ENCODE results near the gene SV2B.

SV2B gene

DNA sequence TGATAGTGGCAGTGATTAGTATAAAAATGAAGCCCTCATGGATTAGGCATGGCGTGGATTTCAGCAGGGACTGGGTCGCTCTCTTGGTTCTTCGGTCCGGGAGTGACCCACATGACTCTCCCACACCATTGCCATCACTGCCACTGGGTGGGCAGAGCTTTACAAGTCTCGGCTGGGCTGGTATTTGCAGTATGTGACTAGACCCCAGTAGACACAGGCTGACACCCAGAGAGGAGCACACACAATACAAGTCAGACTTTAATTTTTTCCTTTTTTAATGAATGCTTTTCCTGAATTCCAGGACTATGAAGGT lies 1.5 kb downstream of the SV2B start:
- in situ Hi-C loops (cut with MboI; ENCODE audit: low sequenced_read_pairs), result no loop called here

DNA sequence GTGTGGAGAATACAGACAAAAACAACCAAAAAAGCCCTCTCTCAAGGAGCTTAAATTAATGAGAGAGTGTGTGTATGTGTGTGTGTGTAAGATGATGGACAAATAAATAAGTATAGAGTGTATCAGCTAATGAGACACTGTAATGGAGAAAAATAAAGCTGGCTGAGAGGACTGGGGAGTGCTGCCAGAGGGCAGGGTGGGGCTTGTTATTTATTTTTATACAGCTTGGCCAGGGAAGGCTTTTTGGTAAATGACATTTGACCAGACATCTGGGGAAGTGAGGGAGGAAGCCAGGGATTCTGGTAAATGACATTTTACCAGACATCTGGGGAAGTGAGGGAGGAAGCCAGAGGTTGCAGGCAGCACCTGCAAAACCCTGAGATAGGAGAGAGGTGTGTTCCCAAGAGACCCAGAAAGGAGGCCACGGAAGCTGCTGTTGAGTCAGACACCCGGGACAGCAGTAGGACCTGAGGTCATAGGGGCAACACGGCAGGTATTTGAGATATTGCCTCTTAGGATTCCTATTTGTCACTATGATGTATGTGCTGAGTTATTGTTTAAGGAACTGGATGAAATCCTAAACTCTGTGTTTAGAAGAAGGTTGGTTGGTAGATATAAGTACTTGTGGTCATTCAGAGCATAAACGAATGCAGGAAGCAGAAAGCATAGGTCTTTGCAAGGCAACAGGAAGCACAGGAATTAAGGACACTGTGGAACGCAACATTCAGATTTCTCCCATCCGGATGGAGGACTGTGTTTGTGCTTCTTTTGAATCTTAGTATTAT lies 2.7 kb downstream of the SV2B start:
- in situ Hi-C loops (cut with MboI; ENCODE audit: low sequenced_read_pairs), result no loop called here

DNA sequence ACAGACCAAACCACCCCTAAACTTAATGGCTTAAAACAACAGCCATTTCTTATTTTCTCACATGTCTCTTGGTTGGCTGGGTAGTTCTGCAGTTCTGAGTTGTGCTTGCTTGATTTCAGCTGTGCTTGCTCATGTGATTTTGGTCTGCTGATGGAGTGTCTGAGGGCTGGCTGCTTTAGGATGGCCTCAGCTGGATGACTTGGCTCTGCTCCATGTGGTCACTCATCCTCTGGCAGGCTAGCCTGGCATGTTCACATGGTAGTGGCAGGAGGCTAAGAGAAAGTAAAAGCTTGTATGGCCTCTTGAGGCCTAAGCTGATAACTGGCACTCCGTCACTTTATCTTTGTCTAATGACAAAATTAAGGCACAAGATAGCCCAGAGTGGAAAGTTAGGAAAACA lies 4.1 kb downstream of the SV2B start:
- in situ Hi-C loops (cut with MboI; ENCODE audit: low sequenced_read_pairs), result no loop called here

DNA sequence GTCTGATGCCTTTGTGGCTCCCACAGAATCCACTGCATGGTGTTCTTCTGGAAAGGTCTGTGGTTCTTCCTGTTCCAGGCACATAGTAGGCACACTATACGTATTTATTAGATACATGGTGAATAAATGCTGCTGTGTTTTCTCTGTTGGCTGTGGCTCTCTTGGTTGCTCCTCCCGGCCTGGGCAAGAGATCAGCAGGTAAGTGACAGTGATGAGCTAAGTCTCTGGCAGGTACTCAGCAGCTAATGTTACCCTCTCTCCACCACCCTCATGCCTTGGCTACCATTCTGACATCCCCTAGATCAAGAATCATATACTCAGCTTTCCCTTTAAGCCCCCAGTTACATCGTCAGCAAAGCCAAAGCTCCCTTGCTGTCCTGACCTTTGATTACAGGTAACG lies 8.4 kb downstream of the SV2B start:
- in situ Hi-C loops (cut with MboI; ENCODE audit: low sequenced_read_pairs), result no loop called here

DNA sequence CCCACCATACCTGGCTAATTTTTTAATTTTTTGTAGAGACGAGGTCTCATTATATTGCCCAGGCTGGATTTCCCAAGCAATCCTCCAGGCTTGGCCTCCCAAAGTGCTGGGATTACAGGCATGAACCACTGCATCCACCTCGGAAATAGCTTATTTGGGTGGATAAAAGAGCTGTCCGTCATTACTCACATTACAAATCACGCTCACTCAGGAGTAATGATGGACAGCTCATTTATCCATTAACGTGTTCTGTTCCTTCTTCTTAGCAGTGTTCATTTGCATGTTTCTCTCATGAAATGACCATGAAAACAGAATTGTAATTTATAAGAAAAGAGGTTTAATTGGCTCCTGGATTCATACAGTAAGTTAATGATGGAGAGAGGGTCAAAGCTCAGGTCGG lies 9.8 kb downstream of the SV2B start:
- in situ Hi-C loops (cut with MboI; ENCODE audit: low sequenced_read_pairs), result no loop called here

DNA sequence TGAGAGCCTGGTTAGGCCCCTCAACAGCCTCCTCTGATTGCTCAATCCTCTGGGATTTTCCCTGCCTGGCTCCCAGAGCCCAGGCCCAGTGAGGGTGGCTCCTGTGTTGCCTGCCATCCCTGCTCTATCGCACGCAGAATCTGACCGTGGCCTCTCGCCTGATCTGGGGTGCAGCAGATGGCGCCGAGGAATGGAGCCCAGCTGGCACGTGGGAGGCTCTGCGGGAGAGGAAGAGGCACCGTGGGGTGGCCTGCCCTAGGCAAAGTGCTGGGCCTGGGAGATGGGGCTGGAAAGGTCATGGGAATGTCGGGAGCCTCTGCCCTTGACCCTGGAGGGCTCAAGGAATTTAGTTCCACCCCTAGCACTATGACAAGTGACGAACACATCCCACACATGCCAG lies 10.3 kb downstream of the SV2B start:
- in situ Hi-C loops (cut with MboI; ENCODE audit: low sequenced_read_pairs), result no loop called here

DNA sequence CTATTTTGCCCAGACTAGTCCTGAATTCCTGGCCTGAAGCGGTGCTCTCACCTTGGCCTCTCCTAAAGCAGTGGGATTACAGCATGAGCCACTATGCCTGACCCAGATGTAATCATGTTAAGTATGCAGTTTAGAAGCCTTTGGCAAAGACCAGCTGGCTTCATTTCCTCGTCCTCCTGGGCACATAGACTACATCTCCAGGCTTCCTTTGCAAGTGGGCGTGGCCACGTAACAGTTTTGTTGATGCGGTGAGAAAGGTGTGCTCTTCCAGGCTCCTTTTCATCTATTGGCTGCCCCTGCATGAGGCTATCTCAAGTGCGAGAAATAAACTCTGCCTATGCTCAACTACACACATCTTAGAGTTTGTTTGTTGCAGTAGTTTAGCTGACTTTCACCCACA lies 13.0 kb downstream of the SV2B start:
- in situ Hi-C loops (cut with MboI; ENCODE audit: low sequenced_read_pairs), result no loop called here

DNA sequence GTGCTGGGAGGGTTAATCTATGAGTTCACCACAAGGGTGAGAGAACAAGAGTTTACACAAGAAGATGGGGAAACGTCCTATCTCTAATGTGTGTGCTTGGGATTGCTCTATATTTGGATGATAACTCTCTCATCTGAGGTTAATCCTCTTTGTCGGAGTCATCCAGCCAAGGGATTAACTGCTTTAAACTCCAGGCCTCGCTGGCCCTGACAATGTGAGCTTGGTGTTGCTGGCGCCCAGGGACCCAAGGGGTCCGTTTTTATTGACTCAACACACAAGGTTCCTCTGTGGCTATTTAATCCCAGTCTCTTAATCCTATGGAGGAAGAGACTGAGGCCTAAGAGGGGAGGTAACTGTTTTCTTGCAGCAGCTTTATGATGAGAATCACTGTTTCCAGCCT lies 14.2 kb downstream of the SV2B start:
- in situ Hi-C loops (cut with MboI; ENCODE audit: low sequenced_read_pairs), result no loop called here

DNA sequence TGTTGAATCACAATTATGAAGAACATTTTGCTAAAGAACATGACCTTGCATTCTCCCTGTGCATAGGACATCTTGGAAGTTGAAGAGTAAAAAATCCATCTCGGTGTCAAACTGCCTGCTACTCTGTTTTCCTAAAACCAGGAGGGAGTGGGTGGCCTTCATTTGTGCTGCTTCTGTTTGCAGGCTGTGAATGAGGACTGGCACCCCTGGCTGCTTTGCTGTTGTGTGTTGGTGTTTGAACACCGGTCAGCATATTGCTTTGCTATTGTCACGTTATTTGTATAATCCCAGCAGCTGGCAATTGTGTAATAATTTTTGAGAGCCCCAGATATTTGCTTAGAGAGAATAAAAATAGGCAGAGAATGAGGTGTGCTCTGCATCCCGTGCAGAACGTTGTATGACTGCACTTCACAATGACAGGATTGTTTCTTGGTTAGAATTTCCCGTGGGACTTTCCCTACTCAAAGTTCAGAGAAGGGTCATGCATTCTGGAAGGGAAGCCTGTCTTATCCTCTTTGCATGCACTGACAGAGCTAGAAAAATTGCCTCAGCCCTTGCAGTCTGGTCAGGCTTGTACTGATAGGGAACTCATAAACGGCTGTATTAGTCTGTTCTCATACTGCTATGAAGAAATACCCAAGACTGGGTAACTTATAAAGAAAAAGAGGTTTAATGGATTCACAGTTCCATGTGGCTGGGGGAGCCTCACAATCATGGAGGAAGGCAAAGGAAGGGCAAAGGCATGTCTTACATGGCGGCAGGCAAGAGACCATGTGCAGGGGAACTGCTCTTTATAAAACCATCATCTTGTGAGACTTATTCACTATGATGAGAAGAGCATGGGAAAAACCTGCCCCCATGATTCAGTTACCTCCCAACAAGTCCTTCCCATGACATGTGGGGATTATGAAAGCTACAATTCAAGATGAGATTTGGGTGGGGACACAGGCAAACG lies 16.3 kb downstream of the SV2B start:
- in situ Hi-C loops (cut with MboI; ENCODE audit: low sequenced_read_pairs), result no loop called here

DNA sequence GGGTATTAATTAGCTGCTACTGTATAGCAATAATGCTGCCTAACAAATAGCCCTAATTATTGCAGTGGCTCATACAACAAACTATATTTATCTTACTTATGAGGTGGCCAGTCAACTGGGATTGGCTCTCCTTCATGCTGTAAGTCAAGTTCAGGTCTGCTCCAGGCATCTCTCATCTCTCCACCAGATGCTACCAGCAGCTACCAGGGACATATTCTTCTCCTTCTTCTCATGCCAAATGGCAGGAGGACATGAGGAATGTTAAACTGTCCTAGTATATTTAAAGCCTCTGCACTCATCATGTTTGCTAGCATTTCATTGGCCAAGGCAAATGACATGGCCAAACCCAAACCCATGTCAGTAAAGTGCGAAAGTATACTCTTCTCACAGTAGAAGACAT lies 17.3 kb downstream of the SV2B start:
- in situ Hi-C loops (cut with MboI; ENCODE audit: low sequenced_read_pairs), result no loop called here

DNA sequence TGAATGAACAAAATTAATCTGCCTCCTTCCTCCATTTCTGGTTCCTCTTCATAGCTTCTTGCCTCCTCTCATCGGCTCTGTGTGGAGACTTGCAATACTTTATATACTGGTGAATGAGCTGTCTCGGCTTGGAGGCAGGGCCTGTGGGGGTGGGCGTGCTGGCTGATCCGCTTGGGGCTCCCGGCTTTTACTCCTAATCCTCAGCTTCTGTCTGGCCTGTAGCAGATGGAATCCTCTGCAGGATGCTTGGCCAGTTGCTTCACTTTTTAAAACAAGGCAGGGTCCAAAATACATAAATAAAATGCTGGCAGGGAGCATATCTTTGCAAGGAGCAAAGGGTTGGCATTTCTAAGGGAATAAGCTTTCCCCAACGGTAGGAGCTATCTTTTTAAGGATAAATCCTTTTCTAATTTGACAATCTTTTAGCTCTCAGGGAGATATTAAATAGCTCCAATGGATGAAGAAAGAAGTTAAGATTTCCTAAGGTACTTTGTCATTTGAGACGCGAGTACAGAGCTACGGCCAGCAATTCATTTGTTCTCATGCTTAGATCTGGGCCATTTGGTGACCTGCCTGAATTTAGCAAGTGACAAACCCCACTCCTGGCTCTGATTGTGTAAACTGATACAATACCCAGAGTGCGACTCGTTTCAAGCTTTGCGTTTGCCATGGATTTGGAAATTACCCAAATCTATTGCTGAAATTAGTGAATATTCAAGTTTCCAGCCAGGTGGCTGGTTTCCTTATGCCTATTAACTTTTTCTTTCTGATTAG lies 18.9 kb downstream of the SV2B start:
- in situ Hi-C loops (cut with MboI; ENCODE audit: low sequenced_read_pairs), result no loop called here

DNA sequence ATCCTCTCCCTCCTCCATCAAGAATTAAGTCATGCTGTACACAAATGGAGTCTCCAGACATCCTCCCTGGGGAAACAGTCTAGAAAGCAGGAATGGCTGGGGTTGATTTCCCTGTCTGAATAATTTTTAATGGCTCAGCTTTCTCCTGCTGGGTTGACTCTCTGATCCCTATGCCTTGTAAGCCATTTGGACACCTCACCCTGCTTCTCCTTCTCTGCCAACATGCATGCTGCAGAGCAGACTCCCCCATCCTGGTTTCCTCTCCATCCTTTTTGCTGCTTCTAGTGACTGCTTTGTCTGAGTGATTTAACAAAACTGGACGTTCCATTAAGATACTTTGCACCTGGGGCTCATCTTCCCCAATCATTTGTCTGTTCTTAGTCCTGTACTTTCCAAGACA lies 22.2 kb downstream of the SV2B start:
- in situ Hi-C loops (cut with MboI; ENCODE audit: low sequenced_read_pairs), result no loop called here

DNA sequence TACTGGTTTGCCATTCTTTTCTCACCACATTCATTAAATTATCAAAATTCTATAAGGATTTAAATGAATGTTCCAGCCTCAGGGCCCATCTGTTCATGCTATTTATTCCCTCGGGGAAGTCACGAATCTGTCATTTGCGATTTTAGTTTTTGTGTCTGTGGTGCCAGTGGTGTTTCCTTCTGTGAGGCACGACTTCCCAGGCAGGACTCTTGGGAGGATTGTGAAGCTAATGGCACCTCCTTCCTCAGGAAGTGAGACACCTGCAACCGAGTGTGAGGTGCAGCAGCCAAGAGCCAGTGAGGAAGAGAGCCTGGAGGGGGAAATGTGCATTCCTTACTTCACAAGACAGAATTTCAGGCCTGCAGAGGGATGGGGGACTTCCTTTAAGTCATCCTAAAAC lies 24.1 kb downstream of the SV2B start:
- in situ Hi-C loops (cut with MboI; ENCODE audit: low sequenced_read_pairs), result no loop called here

DNA sequence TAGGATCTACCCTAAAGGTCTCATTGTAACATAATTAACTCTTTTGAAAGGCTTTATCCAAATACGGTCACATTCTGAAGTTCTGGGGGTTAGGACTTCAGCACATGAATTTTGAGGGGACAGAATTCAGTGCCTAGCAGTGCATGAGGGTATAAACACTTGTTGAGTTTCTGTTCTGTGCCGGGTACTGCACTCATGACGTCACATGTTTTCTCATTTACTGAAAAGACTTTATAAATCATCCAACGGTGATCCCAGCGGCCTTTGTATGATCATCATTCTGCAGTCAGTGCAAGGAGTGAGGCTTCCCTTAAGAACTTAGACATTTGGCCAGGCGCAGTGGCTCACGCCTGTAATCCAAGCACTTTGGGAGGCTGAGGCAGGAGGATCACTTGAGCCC lies 25.1 kb downstream of the SV2B start:
- in situ Hi-C loops (cut with MboI; ENCODE audit: low sequenced_read_pairs), result no loop called here

DNA sequence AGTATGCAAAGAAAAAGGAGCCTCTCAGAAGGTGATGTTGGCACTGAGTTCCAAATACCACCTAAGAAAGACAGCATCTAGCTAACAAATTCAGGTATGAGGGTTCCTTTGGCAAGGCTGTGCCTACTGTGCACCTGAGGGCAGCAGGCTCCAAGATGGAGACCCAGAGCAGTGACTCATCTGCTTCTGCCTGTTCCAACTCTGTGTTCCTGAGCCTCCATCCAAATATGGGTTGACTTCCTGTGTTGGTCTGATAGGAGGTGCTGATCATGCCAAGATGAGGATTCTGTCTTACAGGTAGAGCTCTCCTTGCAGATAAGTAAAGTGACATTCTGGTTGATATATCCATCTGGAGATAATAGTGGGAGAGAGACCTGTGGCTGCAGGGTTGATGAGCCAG lies 26.0 kb downstream of the SV2B start:
- in situ Hi-C loops (cut with MboI; ENCODE audit: low sequenced_read_pairs), result no loop called here

DNA sequence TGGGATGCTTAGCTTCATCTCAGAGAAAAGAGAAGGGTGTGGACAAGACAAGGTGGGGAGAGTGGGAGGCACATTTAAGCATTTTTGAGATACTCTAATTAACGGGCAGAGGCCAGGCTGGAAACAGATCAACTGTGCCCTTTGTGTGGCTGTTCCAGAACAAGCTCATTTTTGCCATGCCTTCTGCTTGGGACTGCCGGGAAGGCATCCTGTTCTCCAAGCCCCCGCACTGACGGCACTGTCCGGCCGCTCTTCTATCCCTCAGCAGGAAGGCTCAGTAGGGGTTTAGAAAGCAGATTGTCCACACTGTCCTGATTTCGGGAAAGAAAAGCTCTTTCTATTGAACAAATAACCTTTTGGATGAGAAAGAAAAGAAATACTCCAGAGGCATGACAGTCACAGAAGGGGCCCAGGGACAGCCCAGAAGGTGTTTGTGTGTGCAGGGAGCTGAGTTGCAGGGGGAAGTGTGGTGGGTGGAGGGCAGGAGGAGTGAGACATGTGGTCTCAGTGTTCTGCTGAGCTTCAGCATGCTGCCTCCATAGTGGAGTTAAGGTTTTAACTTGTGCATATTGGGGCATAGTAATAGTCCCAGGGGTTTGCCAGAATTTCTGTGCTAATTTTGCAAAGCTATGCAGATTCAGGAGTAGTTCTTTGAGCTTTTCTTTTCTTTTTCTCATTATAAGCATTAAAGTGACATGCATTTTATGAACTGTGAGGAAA lies 27.3 kb downstream of the SV2B start:
- in situ Hi-C loops (cut with MboI; ENCODE audit: low sequenced_read_pairs), result no loop called here

DNA sequence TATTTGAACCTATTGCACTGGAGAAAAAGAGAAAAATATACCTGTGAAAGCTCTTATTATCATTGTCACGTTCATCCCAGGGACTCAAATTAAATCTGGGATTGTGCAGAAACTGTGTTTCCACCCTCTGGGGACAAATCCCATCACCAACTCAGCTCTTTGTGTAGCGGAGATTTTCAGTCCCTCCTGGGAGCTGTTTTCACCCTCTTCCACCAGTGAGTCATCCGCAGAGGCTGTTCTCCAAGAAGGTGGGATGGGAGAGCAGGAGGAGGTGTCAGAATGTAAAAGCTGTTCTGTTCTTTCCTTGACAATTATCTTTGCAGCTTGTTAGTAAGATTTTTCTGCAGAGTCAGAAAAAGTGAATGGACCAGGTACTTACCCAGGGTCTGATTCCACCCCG lies 28.0 kb downstream of the SV2B start:
- in situ Hi-C loops (cut with MboI; ENCODE audit: low sequenced_read_pairs), result no loop called here

DNA sequence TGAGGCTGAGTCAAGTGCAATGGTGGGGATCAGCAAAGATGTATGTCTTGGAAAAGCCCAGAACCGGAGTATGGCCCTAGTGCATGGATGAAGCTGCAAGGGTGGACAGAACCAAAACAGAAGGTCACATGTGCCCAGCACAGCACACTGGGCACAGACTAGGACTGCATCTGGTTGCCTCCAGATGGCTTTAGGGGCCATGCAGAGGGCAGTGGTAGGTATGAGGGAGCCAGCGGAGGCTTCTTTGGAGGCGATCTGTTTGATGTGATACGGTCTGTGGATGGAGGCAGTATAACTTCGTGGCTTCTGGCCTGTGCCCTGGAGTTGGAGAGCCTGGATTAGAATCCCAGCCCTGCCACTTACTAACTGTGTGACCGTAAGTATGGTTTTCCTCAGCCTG lies 29.4 kb downstream of the SV2B start:
- in situ Hi-C loops (cut with MboI; ENCODE audit: low sequenced_read_pairs), result no loop called here

DNA sequence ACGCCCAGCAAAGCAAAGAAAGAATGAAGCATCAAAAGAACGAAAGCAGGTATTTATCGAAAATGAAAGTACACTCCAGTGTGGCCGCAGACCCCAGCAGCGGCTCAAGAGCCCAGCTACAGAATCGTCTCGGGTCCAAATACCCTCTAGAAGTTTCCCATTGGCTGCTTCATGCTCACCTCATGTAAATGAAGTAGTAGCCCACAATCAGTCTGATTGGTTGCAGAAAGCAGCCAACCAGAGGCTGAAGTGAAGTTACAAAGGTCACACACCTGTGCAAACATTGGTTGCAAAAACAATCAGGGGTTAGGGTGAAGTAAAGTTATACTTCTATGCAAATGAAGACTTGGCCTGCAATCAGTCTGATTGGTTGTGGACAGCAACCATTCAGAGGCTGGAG lies 32.0 kb downstream of the SV2B start:
- in situ Hi-C loops (cut with MboI; ENCODE audit: low sequenced_read_pairs), result no loop called here

DNA sequence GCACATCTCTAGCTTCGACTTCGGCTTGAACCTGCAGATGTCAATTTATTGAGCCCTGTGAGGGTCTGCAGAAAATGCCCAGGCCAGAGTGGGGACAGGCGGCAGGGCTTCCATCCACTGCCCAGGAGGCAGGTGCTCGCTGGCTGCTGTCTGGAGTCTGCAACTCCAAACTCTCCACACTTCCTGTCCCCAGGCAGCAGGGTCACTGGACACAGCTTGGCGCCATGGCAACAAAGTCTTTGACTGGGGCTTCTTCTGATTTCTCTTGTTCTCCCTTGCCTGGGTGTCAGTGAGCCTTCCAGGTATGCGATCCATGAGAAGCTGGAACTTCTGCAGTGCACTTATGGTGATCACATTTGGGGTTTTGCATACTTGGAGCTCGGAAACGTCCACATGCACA lies 33.5 kb downstream of the SV2B start:
- in situ Hi-C loops (cut with MboI; ENCODE audit: low sequenced_read_pairs), result no loop called here
